Epithelial cell of prostate (primary cell): ENCODE measurements around the gene DICER1.
"Not testable (repeated sequence)": the region's sequence is repeated elsewhere in the genome, so short reads cannot be mapped to it uniquely, and the experiment has no call there.

ENCODE experiments used
- DNase-seq: peaks from one replicate; pipeline ENCODE4 v3.0.0-alpha.2; 2011; ENCODE audit warnings: low read depth, low spot score
- H3K27ac ChIP-seq: fragments of 450-650 bp; 2 replicates; pipeline ENCODE4 v1.5.1; 2017; ENCODE audit warnings: mild to moderate bottlenecking

DICER1 gene

DNA sequence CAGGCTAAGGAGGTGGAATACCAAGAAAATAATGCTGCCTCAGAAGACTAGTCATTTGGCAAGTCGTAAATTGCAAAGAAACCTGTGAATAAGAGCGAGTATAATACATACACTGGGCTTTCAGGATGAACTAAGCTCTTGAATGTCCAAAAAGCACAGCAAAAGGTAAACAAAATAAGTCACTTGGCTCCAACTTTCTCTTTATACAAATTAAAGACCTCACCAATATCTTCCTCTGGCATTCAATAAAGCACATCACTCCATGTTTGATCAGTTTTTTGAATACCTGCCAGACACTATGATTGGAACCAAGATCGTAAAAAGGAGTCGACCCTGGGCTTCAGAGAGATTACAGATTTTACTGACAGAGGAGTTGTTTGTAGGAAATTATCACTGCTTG lies 3.5 kb downstream of the DICER1 start:
- no peak for DNase-seq
- H3K27ac ChIP-seq = no peak overlapping the region

DNA sequence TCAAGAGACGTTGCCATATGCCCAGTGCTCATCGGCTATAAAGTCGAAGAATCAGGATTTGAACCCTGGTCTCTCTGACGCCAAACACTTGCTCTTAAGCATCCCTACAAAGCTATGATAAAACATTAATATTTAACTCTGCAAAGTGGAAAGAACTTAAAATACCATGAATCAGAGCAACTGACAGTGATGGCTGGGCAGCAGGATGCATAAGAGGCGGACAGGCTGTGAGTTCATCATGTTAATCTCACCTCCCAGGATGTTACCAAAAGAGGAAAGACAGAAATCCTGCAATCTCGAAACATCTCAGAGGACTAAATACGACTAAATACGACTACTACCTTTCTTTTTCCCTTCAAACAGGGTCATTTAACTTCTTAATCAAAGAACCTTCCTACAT lies 5.8 kb downstream of the DICER1 start:
- DNase-seq = no peak
- no peak overlapping the region for H3K27ac ChIP-seq

DNA sequence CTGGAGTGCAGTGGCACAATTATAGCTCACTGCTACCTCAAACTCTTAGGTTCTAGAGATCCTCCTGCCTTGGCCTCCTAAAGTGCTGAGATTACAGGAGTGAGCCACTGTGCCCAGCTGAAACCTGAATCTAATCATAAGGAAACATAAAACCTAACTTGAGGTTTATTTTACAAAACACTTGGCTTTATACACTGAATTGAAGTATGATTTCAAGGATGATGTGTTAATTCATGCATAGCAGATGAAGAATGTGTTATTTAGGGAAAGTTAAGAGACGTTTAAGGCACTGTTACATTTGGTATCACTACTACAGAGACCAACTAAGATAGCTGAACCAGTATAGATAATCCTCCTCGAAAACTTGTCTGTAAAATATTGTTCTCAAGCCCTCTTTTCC lies 6.4 kb downstream of the DICER1 start:
- DNase-seq = no peak
- no peak overlapping the region for H3K27ac ChIP-seq

DNA sequence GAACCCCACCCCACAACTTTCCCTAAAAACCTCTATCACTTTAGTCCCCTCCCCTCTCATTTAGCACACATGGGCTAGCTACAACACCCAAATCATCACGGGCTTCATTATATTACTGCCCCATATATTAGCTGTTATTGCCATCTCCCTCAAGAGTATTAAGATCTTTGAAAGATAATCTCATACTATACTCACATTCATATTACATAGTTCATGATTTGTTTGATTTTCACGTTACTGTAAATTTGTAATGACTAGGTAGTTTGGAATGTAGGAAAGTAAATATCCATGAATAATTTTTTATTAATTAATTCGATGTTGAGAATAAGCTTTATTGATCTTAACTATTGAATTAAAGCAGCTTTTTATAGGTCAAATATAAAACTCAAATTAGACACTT lies 7.9 kb downstream of the DICER1 start:
- no peak for DNase-seq
- no peak overlapping the region for H3K27ac ChIP-seq

DNA sequence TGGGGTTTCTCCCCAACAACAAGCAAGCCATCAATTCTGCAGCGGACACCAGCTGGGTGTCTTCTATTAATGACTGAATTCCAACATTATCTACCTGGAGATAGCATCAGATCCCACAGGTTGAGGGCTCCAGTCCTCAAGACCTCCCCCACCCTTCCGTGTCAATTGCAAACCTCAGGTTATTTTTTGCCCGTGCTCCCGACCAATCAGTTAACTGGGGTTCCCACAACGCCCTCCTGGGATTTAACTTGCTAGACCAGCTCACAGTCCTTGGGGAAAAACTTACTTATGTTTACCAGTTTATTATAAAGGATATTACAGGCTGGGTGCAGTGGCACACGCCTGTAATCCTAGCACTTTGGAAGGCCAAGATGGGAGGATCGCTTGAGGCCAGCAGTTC lies 9.7 kb downstream of the DICER1 start:
- no peak overlapping the region for H3K27ac ChIP-seq

DNA sequence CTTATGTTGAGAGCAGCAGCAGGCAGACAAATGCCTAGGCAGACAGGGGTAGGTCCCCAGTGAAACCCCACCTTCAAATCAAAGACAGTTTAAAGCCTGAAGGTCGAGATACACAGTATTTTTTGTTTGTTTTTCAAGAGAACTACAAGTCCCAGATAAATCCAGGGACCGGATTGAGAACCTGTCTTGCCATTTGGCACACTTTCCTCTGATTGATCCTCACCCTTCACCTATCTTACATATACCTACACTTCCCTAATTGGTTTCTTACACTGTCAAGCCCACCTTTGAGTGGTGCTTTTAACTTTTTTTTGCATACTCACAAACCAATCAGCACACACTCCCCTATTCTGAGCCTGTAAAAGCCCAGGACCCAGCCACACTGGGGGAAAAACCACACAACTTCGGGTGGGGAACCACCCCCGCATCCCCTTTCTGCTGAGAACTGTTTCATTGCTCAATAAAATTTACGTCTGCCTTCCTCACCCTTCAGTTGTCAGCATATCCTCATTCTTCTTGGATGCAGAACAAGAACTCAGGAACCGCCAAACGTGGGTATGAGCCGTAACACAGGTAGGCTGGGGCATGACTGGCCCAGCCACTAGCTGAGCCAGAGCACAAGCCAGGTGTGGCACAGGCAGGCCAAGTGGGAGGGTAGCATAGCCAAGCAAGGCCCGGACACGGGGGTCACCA lies 11.1 kb downstream of the DICER1 start:
- peak; percentile 76 for DNase-seq
- H3K27ac ChIP-seq = peak overlapping the region; percentile 66

More for the DNA sequence above, 9.7 kb downstream of the DICER1 start:
- no peak for DNase-seq

DNA sequence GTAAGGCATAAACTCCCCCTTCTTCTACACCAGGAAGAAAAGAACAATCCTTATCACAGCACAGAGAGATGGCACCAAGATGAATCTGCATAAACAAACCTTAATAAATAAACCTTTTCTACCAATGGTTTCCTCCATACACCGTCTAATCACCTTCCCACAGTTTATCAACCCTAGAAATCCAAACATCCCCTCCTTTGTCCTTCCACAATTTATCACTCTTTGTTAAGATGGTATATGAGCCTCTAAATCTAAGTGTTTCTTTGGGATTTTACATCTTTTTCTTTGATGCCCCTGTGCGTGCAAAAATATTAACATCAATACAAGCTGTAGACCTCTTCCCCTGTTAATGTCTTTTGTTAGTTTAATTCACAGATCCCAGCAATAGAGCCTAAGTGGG lies 12.5 kb downstream of the DICER1 start:
- DNase-seq = no peak
- H3K27ac ChIP-seq = no peak overlapping the region

DNA sequence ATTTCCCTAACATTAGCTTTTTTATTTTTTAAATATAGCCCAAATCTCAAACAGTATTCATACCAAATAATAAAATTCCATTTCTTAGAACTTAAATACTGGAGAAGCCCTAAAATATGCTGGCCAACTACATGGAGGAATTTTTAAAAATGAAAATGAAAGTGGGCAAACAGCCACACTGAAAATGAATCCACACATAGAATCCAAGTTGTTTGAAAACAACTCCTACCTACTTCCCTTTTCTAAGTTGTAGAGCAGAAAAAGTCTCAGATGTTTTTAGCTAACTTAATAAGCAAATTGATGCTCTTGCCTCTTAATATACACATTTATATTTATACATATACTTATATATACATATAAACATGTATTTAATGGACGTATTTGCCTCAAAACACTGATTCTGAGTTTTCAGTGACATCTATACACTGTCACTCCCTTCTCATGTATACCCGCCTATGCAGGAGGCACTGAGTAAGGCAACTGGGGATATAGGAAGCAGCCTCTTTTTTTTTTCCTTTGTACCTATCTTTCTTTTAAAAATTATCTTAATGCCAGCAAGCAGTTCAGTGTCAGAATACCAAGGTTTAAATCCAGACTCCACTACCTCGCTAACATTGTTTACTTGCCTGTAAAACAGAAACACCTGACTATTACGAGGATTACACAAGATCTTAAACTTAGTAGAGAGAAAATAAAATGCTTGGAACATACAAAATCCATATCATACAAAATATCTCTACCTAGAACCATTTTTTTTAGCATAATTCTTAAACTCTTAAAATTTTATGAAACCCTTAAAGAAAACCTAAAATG lies 13.3 kb downstream of the DICER1 start:
- no peak overlapping the region for H3K27ac ChIP-seq
- no peak for DNase-seq

DNA sequence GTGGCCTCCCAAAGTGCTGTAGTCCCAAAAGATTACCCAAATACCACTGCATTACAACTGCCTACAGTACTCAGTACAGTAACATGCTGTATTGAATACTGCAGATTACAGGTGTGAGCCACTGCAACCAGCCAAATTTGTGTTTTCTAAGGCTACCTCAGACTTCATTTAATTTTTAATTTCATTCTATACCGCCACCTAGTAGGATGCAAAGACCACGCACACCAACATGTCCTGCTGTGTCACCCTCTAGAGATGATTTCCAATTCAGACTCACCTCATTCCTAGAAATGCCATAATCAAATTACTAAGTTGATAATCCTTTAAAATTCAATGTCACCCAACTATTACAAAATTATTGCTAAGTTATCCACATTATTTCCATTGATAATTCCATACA lies 15.1 kb downstream of the DICER1 start:
- no peak overlapping the region for H3K27ac ChIP-seq
- no peak for DNase-seq

DNA sequence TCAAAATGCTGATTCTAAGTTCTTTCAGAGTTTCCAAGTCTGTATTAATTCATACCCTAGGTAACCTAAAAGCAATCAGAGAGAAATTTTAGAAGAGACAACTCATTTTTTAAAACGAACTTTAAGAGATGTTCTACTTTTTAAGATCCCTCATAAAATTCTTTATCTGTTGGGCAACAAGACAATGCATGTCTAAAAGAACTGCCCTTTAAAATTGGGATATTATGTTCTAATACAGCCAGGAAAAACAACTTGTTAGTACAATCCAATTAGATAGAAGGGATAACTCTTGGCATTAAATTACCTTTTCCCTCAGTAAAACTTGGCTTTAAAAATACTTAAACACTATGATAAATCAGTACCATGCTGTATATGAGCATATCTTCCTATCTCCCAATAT lies 15.6 kb downstream of the DICER1 start:
- DNase-seq = no peak
- H3K27ac ChIP-seq = no peak overlapping the region

DNA sequence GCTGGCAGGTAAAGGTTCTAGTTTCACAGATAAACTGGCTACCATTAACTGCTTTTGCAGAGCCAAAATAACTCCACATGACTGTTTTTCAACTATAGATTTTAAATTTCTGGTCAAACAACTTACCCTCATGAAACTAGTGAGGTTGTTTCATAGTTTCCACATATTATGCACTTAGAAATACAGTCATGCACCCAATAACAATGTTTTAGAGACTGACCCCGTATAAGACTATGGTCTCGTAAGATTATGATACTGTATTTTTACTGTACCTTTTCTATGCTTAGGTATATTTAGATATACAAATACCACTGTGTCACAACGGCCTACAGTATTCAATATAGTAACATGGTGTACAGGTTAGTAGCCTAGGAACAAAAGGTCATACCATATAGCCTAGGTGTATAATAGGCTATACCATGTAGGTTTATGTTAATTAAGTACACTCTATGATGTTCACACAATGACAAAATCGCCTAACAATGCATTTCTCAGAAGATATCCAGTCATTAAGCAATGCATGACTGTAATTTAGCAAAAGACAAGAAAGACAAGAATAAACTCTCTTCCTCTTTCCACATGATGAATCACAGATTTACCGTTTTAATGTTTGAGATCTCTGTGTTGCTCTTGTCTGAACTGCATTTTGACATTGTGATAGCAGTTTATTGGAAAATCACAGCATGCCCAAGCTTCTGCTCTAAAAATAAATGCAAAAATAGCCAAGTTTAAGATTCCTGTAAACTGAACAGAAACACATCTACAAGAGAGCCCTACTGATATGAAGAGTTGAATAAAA lies 17.1 kb downstream of the DICER1 start:
- H3K27ac ChIP-seq = peak overlapping the region; percentile 56
- no peak for DNase-seq

DNA sequence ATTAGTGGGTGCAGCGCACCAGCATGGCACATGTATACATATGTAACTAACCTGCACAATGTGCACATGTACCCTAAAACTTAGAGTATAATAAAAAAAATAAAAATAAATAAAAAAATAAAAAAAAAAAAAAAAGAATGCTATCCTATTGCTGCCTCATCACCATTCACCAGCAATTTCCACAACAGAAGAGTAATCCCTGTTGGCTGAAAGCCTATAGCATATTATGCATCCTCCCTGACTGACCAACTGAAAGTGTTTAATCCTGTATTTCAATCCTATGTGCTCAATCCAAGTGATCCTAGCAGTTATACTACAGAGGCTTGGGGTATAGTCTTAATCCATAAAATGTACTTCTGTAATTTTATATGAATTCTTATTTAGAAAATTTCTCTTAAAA lies 18.5 kb downstream of the DICER1 start:
- DNase-seq = no peak
- no peak overlapping the region for H3K27ac ChIP-seq

DNA sequence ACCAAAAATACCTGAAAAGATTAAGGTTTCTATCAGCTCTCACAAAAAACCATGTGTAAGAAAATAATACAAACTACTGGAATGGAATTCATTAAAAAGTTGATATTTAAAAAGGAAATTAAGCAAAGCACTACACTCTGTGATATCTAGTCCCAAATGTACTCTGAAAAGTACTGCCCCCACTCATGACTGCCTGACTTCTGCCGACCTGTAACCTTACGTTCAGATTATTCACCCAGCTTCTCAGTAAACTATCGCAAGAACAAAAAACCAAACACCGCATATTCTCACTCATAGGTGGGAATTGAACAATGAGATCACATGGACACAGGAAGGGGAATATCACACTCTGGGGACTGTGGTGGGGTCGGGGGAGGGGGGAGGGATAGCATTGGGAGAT lies 18.9 kb downstream of the DICER1 start:
- H3K27ac ChIP-seq, DNase-seq: not testable (repeated sequence)

DNA sequence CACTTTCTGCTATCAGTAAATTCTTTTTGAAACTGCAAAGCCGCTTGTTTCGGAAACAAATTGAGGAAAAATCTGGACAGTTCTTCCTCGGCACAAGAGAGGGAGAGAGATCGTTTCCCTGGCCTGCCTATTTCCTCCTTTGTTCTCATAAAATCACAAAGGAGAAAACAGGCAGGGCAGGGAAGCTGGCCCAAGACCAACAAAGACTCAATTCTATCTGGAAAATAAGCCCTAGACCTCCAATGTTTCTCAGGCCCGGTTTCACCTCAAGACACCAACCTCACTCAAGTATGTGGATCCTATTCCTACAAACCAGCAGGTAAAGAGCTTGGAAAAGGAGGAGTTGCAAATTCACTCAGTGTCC lies 19.5 kb downstream of the DICER1 start:
- H3K27ac ChIP-seq = no peak overlapping the region
- DNase-seq = no peak

DNA sequence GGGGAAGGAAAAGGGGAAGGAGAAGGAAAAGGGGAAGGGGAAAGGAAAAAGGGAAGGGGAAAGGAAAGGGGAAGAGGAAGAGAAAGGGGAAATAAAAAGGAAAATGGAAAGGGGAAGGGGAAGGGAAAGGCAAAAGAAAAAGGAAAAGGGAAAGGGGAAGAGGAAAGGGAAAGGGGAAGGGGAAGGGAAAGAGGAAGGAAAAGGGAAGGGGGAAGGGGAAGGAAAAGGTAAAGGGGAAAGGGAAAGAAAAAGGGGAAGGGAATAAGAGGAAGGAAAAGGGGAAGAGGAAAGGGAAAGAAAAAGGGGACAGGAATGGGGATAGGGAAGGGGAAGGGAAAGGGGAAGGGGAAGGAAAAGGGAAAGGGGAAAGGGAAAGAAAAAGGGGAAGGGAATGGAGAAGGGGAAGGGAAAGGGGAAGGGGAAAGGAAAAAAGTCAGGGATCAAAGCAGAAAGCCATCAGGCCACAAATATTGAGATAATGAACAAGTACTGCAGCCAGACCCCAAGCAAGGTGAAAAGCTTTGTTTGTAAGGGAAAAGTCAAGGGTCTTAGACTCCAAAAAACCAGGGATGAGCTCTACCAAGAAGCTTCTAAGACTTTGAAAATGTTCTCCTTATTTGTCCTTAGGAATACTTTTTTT lies 20.0 kb downstream of the DICER1 start:
- no peak for DNase-seq
- H3K27ac ChIP-seq = no peak overlapping the region

DNA sequence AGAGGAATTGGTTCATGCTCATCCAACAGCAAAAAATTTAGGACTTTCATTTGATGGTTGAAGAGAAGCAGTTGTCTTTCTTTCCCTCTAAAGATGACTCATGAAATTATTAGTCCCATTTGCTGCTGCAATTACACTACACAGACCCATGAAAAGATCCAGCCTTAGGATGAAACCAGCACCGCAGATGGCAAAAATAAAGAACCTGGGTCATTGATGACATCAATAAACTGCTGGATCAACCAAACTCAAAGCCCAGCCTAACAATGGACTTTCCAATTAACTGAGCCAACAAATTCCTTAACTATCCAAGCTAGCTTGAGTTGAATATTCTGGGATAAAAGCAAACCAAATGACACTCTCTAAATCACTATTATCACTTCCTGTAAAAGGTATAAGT lies 20.7 kb downstream of the DICER1 start:
- no peak overlapping the region for H3K27ac ChIP-seq
- no peak for DNase-seq

DNA sequence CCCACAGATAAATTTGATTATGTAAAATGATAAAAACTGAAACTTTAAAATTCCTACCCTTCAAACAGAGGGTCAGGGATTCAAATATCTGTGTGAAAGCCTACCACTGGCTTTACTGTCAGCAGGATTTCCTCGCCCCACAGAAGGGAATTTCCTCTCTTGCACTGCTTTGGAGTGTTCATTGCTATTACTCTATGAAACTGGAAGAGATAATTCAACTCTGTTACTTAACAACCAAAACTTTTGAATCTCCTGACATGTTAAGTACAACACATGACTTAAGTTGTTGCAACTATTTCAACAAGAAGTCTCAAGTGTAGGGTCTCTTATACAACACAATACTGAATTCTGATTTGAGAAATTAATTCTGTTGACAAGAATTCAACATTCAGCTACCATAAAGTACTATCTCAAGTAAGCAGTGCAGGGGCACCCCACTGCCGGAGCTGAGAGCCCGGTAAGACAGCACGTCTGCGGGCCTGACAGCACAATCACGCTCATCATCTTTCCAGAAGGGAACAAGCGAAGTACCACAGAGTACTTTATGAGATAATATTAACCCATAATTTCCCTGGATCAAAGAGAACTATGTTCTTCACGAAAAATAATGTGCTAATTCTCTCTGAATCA lies 22.9 kb downstream of the DICER1 start:
- no peak for DNase-seq
- H3K27ac ChIP-seq = no peak overlapping the region

DNA sequence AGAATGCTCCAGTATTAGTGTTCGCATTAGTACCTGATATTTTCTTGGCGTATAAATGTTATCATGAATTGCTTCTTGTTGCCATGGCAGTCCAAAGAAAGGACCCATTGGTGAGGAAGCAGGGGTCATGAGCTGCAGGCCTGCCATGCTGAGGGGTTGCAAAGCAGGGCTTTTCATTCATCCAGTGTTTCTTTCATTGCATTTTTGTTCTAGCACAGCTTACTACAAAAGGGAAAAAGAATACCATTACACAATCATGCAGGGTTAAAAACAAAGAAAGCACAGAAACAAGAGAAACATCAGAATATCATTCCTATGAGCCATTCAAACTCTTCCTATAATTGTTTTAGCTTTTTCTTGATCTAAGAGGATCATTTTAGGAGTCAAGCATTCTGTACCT lies 24.0 kb downstream of the DICER1 start:
- DNase-seq = no peak
- no peak overlapping the region for H3K27ac ChIP-seq

DNA sequence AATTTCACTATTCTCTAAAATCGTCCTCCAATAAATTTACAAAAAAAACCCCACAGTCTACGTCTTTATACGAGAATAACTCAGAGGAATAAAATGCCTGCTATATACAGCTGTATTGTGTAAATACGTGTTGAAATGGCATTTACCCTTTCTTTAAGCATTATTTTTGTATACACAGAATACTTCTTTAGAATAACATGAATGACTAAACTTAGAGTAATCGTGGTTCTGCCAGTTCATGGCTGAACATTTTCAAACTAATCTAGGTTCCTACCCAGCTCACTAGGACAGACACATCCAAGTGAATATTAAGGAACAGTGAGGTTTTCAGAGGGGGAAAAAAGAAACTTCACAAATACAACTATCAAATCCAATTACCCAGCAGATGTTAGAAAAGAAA lies 24.6 kb downstream of the DICER1 start:
- no peak overlapping the region for H3K27ac ChIP-seq
- DNase-seq = no peak

DNA sequence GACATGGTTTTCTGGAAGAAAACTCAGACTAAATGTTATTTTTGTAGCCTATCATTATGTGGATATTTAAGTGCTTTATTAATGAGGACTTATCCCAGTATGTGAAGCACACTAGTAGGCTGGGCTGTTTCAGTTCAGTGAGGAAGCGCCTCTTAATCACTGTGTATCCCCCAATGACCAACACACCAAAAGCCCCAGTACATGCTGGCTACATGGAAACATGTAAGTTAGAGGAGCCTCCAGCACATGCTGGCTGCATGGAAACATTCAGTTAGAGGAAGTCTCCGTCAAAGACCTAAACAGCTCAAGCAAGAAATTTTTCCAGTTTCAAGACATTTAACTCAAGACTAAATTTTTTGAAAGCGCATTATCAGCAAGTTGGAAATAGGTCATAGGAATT lies 26.8 kb downstream of the DICER1 start:
- DNase-seq = no peak
- no peak overlapping the region for H3K27ac ChIP-seq
